Stomach (tissue), 9 donors: ENCODE results near the gene PITPNC1. TPM values are rescaled to one million over a fixed set of nuclear protein-coding genes. Genes with fewer than 3 reads are reported as not detected.
A peak's percentile ranks its signal among the peaks of the same experiment; 100 is the strongest.
"Not testable (repeated sequence)": the region's sequence is repeated elsewhere in the genome, so short reads cannot be mapped to it uniquely, and the experiment has no call there.

Source experiments
- DNase-seq, 2 donors: peaks; one replicate each; pipeline versions ENCODE4 v3.0.0 to v3.0.0-alpha.2; 2013 to 2019
- H3K27ac ChIP-seq, 5 donors: fragments of 200-600 bp in 4 of 5; sonication (generic) in 4 of 5; one replicate each; pipeline ENCODE4 v1.5.1; 2013 to 2019; ENCODE audit warnings: mild to moderate bottlenecking in 1 of 5, moderate library complexity in 1 of 5
- H3K27me3 ChIP-seq, 3 donors: fragments of 200-600 bp; sonication (generic); one replicate each; pipeline ENCODE4 v1.5.1; 2017 to 2019; ENCODE audit warnings: mixed run types in 1 of 3
- H3K36me3 ChIP-seq, 4 donors: fragments of 200-600 bp; sonication (generic); 1 replicate in 3 of 4; 2 replicates in 1 of 4; pipeline ENCODE4 v1.5.1; 2016 to 2019
- H3K4me1 ChIP-seq, 4 donors: fragments of 200-600 bp; sonication (generic); one replicate each; pipeline ENCODE4 v1.5.1; 2016 to 2019
- H3K4me3 ChIP-seq, 4 donors: fragments of 200-600 bp; sonication (generic) in 3 of 4; one replicate each; pipeline ENCODE4 v1.5.1; 2016 to 2019; ENCODE audit warnings: mild to moderate bottlenecking in 1 of 4
- H3K9me3 ChIP-seq, 4 donors: fragments of 200-600 bp; sonication (generic); one replicate each; pipeline ENCODE4 v1.5.1; 2016 to 2019
- CTCF ChIP-seq, 7 experiments: fragments of 450-650 bp in 4 of 7; fragments of 200-600 bp in 3 of 7; sonication (generic) in 3 of 7; IDR thresholded peaks; one replicate each; pipeline ENCODE4 v1.5.1; 2016 to 2019; ENCODE audit warnings: antibody characterized with exemption in 7 of 7, control low read depth in 2 of 7, mild to moderate bottlenecking in 1 of 7
- EP300 ChIP-seq: sonication (generic); formaldehyde crosslinking; IDR thresholded peaks from one replicate; pipeline ENCODE4 v1.6.1; 2017; ENCODE audit warnings: antibody characterized with exemption
- POLR2A ChIP-seq, 4 donors: fragments of 450-650 bp; IDR thresholded peaks; one replicate each; pipeline ENCODE4 v1.6.1; 2016; ENCODE audit warnings: antibody characterized with exemption in 4 of 4, control low read depth in 2 of 4, mild to moderate bottlenecking in 1 of 4, moderate library complexity in 1 of 4
- POLR2AphosphoS5 ChIP-seq, 3 donors: sonication (generic); formaldehyde crosslinking; IDR thresholded peaks; one replicate each; pipeline ENCODE4 v1.6.1; 2016; ENCODE audit warnings: antibody characterized with exemption in 3 of 3
- WGBS, 5 donors: extraction: QIAGEN DNeasy Blood & Tissue Kit in 3 of 5; methylation state at CpG; one replicate each; pipeline versions ENCODE4 v1.1.5 to v1.1.7; 2013 to 2018; 5-methylcytosine and 5-hydroxymethylcytosine counted together
- intact Hi-C: fragments of 100-400 bp; cut with DNase I; formaldehyde crosslinking; loops from one replicate; pipeline ENCODE4 v1.15.1; 2023; ENCODE audit warnings: low total_unique reads
- polyA plus RNA-seq, 3 donors: library from polyadenylated mRNA; stranded (reverse); fragments of 200-250 nt; gene quantifications; one replicate each; pipeline ENCODE4 v1.2.3, GENCODE V29; 2013
- total RNA-seq, 5 donors: library from RNA; depleted of rRNA; stranded (reverse); fragments of >200 nt; gene quantifications; one replicate each; pipeline versions ENCODE4 v1.1.0 to v1.2.3, GENCODE V29; 2014 to 2016
- donor health status: healthy with polysubstance abuse.
- donor health status: Bipolar disorder and iron deficiency.
- donor health status: healthy.

Gene PITPNC1
- total and polyA plus RNA-seq, 8 donors = 2.3 to 25.3 (median 14.4) TPM

- H3K4me3 ChIP-seq = no peak overlapping the region
- intact Hi-C loops = no loop called here
- peaks cover 17 to 33% (median 24%) of the 10 kb centered on the region in 4 donors for H3K4me1 ChIP-seq
- no peak overlapping the region for H3K27ac ChIP-seq
- no peaks in the 10 kb centered on the region for H3K36me3 ChIP-seq
- WGBS, 5 donors = 83 to 98% (median 90%) methylated on average over 2 of the region's 2 CpGs
- DNase-seq = no peak
- TF ChIP-seq POLR2AphosphoS5 (IDR thresholded peaks at IDR 0.05) (no peak), EP300 (no peak), CTCF (IDR thresholded peaks at IDR 0.05) (no peak), POLR2A (IDR thresholded peaks at IDR 0.05) (no peak)
- H3K27me3 ChIP-seq = no peaks in the 10 kb centered on the region
- H3K9me3 ChIP-seq = peaks cover 0 to 12% (median 6%) of the 10 kb centered on the region in 4 donors
These were observed 134.7 kb downstream of the PITPNC1 start for GRCh38 chr17:67511804-67512203.

GRCh38 chr17:67514998-67515397 is 137.9 kb downstream of the PITPNC1 start:
- DNase-seq = peak in 1 of 2 donors; percentile 57
- 22 to 45% (median 39%) methylated on average over 4 of the region's 4 CpGs for WGBS, 5 donors
- Histone ChIP-seq H3K4me1 (peaks cover 21 to 35% (median 27%) of the 10 kb centered on the region in 4 donors), H3K9me3 (no peaks in the 10 kb centered on the region), H3K27me3 (no peaks in the 10 kb centered on the region), H3K36me3 (no peaks in the 10 kb centered on the region), H3K27ac (peak overlapping the region in 3 of 5 donors; percentile 29 to 54 (median 30)), H3K4me3 (no peak overlapping the region)
- no peak for TF ChIP-seq CTCF (IDR thresholded peaks at IDR 0.05)
- TF ChIP-seq EP300 = no peak
- TF ChIP-seq POLR2A (IDR thresholded peaks at IDR 0.05) = no peak
- no peak for TF ChIP-seq POLR2AphosphoS5 (IDR thresholded peaks at IDR 0.05)
- intact Hi-C loops = no loop called here

GRCh38 chr17:67515490-67516083 is 138.5 kb downstream of the PITPNC1 start:
- Histone ChIP-seq H3K4me1 (peaks cover 27 to 37% (median 31%) of the 10 kb centered on the region in 4 donors), H3K9me3 (no peaks in the 10 kb centered on the region), H3K36me3 (no peaks in the 10 kb centered on the region), H3K27ac (peak overlapping the region in 4 of 5 donors; percentile 5 to 54 (median 20)), H3K4me3 (no peak overlapping the region), H3K27me3 (no peaks in the 10 kb centered on the region)
- DNase-seq = no peak
- intact Hi-C loops = no loop called here
- 36 to 56% (median 45%) methylated on average over 10 of the region's 10 CpGs for WGBS, 5 donors
- TF ChIP-seq POLR2AphosphoS5 (IDR thresholded peaks at IDR 0.05) = no peak
- no peak for TF ChIP-seq CTCF (IDR thresholded peaks at IDR 0.05)
- TF ChIP-seq POLR2A (IDR thresholded peaks at IDR 0.05) = no peak
- no peak for TF ChIP-seq EP300

GRCh38 chr17:67516571-67516970 is 139.5 kb downstream of the PITPNC1 start:
- intact Hi-C loops, DNase-seq: not testable (repeated sequence)

GRCh38 chr17:67517325-67517724 is 140.2 kb downstream of the PITPNC1 start:
- Histone ChIP-seq H3K27me3 (no peaks in the 10 kb centered on the region), H3K36me3 (no peaks in the 10 kb centered on the region), H3K4me3 (no peak overlapping the region), H3K27ac (no peak overlapping the region), H3K9me3 (no peaks in the 10 kb centered on the region), H3K4me1 (peaks cover 32 to 46% (median 39%) of the 10 kb centered on the region in 4 donors)
- WGBS, 5 donors = 43 to 70% (median 67%) methylated on average over 1 of the region's 1 CpG
- TF ChIP-seq POLR2A (IDR thresholded peaks at IDR 0.05) (no peak), POLR2AphosphoS5 (IDR thresholded peaks at IDR 0.05) (no peak), EP300 (no peak), CTCF (IDR thresholded peaks at IDR 0.05) (no peak)
- no peak for DNase-seq
- intact Hi-C loops = no loop called here

More at GRCh38 chr17:67516571-67516970, 139.5 kb downstream of the PITPNC1 start:
- 93 to 98% (median 95%) methylated on average over 8 to 10 of the region's 10 CpGs for WGBS, 5 donors
- not testable (repeated sequence) for H3K9me3 ChIP-seq, H3K27me3 ChIP-seq, H3K27ac ChIP-seq, H3K4me3 ChIP-seq, H3K36me3 ChIP-seq
- peaks cover 32 to 45% (median 39%) of the 10 kb centered on the region in 4 donors for H3K4me1 ChIP-seq
